HepG2 (cell line): ENCODE results near the gene SLC38A9. TPM values are rescaled to one million over a fixed set of nuclear protein-coding genes. Genes with fewer than 3 reads are reported as not detected.

ENCODE experiments used
- DZIP1 ChIP-seq: sonication (generic); formaldehyde crosslinking; IDR thresholded peaks from 2 replicates; pipeline ENCODE4 v1.5.0; 2020; ENCODE audit warnings: mild to moderate bottlenecking, missing genetic modification reagents
- HDAC6 ChIP-seq: fragments of 200-600 bp; sonication (generic); IDR thresholded peaks from 2 replicates; pipeline ENCODE4 v1.7.0; 2017; ENCODE audit warnings: mild to moderate bottlenecking, antibody characterized with exemption, low read length, low read depth
- RNF2 ChIP-seq: fragments of 450-650 bp; conservative IDR thresholded peaks from 2 replicates; pipeline ENCODE4 v1.6.1; 2016; ENCODE audit warnings: low read depth
- ZNF552 ChIP-seq: sonication (generic); formaldehyde crosslinking; IDR thresholded peaks from 2 replicates; pipeline ENCODE4 v1.9.0; 2022; ENCODE audit warnings: missing genetic modification reagents, mild to moderate bottlenecking, borderline replicate concordance
- ZNF720 ChIP-seq: sonication (generic); formaldehyde crosslinking; IDR thresholded peaks from 2 replicates; pipeline ENCODE4 v1.4.0; 2020; ENCODE audit warnings: missing genetic modification reagents
- ZNF850 ChIP-seq: sonication (generic); formaldehyde crosslinking; conservative IDR thresholded peaks from 2 replicates; pipeline ENCODE4 v1.9.0; 2021; ENCODE audit warnings: mild to moderate bottlenecking, missing genetic modification reagents
- polyA plus RNA-seq, 8 experiments: library from polyadenylated mRNA; depleted of rRNA in 3 of 8; stranded (reverse) in 7 of 8; unstranded in 1 of 8; fragments of >200 nt; fragmentation: Illumina TruSeq in 4 of 8; extraction: Trizol in 4 of 8; gene quantifications; 2 replicates each; pipeline versions ENCODE4 v1.2.1 to v1.2.3, GENCODE V29; 2011 to 2016; ENCODE audit warnings: low read depth in 4 of 8, missing spikeins in 1 of 8, mixed read lengths in 1 of 8; ENCODE audit not compliant: insufficient read depth in 1 of 8
- total RNA-seq, 5 experiments: library from RNA; depleted of rRNA; stranded (reverse); fragments of >200 nt; fragmentation: Illumina TruSeq; extraction: Trizol; gene quantifications; 2 replicates each; pipeline ENCODE4 v1.2.3, GENCODE V29; 2016; ENCODE audit warnings: low read depth in 1 of 5
- TF ChIP-seq, protein P1 (sequence below): sonication (generic); formaldehyde crosslinking; conservative IDR thresholded peaks from 2 replicates; pipeline ENCODE4 v1.4.0; 2020; ENCODE audit warnings: missing genetic modification reagents
- TF ChIP-seq, protein P2 (sequence below): sonication (generic); formaldehyde crosslinking; IDR thresholded peaks from 2 replicates; pipeline ENCODE4 v1.9.0; 2021; ENCODE audit warnings: mild to moderate bottlenecking, missing genetic modification reagents

Gene SLC38A9
- total and polyA plus RNA-seq, 2 of the 13 experiments (the other 11 are each of a cell fraction or from before 2014, with no cell fraction given): 19.3 to 36.0 TPM

GRCh38 chr5:55713871-55714270 lies 1.7 kb upstream of the SLC38A9 start (continued):
- TF ChIP-seq DZIP1 (CRISPR knock-in tag) (no peak), ZNF720 (CRISPR knock-in tag) (no peak), HDAC6 (no peak), RNF2 (no peak), ZNF552 (CRISPR knock-in tag) (no peak), ZNF850 (CRISPR knock-in tag) (no peak)
- TF ChIP-seq, protein P1, sequence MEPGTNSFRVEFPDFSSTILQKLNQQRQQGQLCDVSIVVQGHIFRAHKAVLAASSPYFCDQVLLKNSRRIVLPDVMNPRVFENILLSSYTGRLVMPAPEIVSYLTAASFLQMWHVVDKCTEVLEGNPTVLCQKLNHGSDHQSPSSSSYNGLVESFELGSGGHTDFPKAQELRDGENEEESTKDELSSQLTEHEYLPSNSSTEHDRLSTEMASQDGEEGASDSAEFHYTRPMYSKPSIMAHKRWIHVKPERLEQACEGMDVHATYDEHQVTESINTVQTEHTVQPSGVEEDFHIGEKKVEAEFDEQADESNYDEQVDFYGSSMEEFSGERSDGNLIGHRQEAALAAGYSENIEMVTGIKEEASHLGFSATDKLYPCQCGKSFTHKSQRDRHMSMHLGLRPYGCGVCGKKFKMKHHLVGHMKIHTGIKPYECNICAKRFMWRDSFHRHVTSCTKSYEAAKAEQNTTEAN (CRISPR knock-in tag): no peak
- TF ChIP-seq, protein P2, sequence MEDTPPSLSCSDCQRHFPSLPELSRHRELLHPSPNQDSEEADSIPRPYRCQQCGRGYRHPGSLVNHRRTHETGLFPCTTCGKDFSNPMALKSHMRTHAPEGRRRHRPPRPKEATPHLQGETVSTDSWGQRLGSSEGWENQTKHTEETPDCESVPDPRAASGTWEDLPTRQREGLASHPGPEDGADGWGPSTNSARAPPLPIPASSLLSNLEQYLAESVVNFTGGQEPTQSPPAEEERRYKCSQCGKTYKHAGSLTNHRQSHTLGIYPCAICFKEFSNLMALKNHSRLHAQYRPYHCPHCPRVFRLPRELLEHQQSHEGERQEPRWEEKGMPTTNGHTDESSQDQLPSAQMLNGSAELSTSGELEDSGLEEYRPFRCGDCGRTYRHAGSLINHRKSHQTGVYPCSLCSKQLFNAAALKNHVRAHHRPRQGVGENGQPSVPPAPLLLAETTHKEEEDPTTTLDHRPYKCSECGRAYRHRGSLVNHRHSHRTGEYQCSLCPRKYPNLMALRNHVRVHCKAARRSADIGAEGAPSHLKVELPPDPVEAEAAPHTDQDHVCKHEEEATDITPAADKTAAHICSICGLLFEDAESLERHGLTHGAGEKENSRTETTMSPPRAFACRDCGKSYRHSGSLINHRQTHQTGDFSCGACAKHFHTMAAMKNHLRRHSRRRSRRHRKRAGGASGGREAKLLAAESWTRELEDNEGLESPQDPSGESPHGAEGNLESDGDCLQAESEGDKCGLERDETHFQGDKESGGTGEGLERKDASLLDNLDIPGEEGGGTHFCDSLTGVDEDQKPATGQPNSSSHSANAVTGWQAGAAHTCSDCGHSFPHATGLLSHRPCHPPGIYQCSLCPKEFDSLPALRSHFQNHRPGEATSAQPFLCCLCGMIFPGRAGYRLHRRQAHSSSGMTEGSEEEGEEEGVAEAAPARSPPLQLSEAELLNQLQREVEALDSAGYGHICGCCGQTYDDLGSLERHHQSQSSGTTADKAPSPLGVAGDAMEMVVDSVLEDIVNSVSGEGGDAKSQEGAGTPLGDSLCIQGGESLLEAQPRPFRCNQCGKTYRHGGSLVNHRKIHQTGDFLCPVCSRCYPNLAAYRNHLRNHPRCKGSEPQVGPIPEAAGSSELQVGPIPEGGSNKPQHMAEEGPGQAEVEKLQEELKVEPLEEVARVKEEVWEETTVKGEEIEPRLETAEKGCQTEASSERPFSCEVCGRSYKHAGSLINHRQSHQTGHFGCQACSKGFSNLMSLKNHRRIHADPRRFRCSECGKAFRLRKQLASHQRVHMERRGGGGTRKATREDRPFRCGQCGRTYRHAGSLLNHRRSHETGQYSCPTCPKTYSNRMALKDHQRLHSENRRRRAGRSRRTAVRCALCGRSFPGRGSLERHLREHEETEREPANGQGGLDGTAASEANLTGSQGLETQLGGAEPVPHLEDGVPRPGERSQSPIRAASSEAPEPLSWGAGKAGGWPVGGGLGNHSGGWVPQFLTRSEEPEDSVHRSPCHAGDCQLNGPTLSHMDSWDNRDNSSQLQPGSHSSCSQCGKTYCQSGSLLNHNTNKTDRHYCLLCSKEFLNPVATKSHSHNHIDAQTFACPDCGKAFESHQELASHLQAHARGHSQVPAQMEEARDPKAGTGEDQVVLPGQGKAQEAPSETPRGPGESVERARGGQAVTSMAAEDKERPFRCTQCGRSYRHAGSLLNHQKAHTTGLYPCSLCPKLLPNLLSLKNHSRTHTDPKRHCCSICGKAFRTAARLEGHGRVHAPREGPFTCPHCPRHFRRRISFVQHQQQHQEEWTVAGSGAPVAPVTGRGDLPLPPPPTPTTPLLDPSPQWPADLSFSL: no peak
